ENCODE measurements around the gene NTM.

DNA sequence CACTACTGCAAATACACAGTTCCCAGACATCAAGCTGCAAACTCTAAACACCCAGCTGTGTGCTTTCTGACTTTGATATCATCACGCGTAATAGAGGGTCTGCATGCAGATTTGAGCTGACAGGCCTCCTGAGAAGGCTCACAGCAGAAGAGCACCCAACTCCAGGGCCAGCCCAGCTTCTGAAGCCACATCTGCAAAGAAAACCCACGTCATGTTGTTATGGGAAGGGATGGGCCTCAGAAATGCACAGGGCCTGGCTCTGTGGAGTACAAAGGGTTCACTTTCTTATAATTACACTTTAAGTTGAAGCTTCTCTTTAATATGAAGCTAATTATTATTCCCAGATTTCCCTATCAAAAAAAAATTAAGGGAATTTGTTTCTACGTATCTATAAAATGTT is 927.9 kb downstream of the NTM start:
- TF ChIP-seq CTCF (conservative IDR thresholded peaks at IDR 0.05) (no peak), ZFX (IDR thresholded peaks at IDR 0.05) (no peak)

Data from C4-2B (cell line).